Keratinocyte (primary cell): ENCODE data around the gene LRRC8D. TPM values are rescaled to one million over a fixed set of nuclear protein-coding genes. Genes with fewer than 3 reads are reported as not detected.

Experiments used
- DNase-seq: peaks from one replicate; pipeline ENCODE4 v3.0.0-alpha.2; 2011; ENCODE audit warnings: low read depth, missing footprints, low spot score
- FAIRE-seq: peaks from 2 replicates; lab custom pipeline; 2011; peaks lifted over from hg19 to GRCh38; lab: Jason Lieb, UNC
- H2AFZ ChIP-seq: 2 replicates; pipeline ENCODE4 v1.6.0; 2012; ENCODE audit warnings: low read length, control low read depth, inconsistent platforms; ENCODE audit not compliant: control insufficient read depth
- H3K27ac ChIP-seq: 2 replicates; pipeline ENCODE4 v1.5.1; 2011; ENCODE audit warnings: low read length; ENCODE audit not compliant: control insufficient read depth, insufficient read depth
- H3K27me3 ChIP-seq: 3 replicates; pipeline ENCODE4 v1.6.0; 2011; ENCODE audit warnings: low read length; ENCODE audit not compliant: control insufficient read depth, insufficient read depth; ENCODE audit errors: extremely low read depth
- H3K36me3 ChIP-seq, 2 experiments: 2 replicates in 1 of 2; 3 replicates in 1 of 2; pipeline ENCODE4 v1.5.1; 2011; ENCODE audit warnings: low read length in 2 of 2, mild to moderate bottlenecking in 1 of 2; ENCODE audit not compliant: control insufficient read depth in 2 of 2, insufficient read depth in 2 of 2; ENCODE audit errors: extremely low read depth in 1 of 2
- H3K4me1 ChIP-seq: 3 replicates; pipeline ENCODE4 v1.5.1; 2011; ENCODE audit warnings: low read length; ENCODE audit not compliant: control insufficient read depth, insufficient read depth; ENCODE audit errors: extremely low read depth
- H3K4me2 ChIP-seq: 3 replicates; pipeline ENCODE4 v1.6.0; 2011; ENCODE audit warnings: low read depth, low read length; ENCODE audit not compliant: control insufficient read depth, insufficient read depth; ENCODE audit errors: extremely low read depth
- H3K4me3 ChIP-seq, 3 experiments: fragments of 200-600 bp in 1 of 3; sonication (generic) in 1 of 3; 2 replicates in 2 of 3; 3 replicates in 1 of 3; pipeline ENCODE4 v1.5.1; 2011 to 2016; ENCODE audit warnings: low read length in 3 of 3, mild to moderate bottlenecking in 3 of 3, control low read depth in 2 of 3, inconsistent platforms in 1 of 3, low read depth in 1 of 3, mixed read lengths in 1 of 3, mixed run types in 1 of 3, moderate library complexity in 1 of 3; ENCODE audit not compliant: control insufficient read depth in 2 of 3, insufficient read depth in 2 of 3; ENCODE audit errors: extremely low read depth in 1 of 3
- H3K79me2 ChIP-seq: 2 replicates; pipeline ENCODE4 v1.6.0; 2012; ENCODE audit warnings: low read length; ENCODE audit not compliant: control insufficient read depth, insufficient read depth
- H3K9ac ChIP-seq: 3 replicates; pipeline ENCODE4 v1.6.0; 2011; ENCODE audit warnings: low read length; ENCODE audit not compliant: control insufficient read depth, insufficient read depth; ENCODE audit errors: extremely low read depth
- H3K9me1 ChIP-seq: 3 replicates; pipeline ENCODE4 v1.6.0; 2011; ENCODE audit warnings: low read length; ENCODE audit not compliant: control insufficient read depth, insufficient read depth; ENCODE audit errors: extremely low read depth
- H3K9me3 ChIP-seq: 2 replicates; pipeline ENCODE4 v1.5.1; 2012; ENCODE audit warnings: low read depth, low read length; ENCODE audit not compliant: control insufficient read depth
- H4K20me1 ChIP-seq: 3 replicates; pipeline ENCODE4 v1.6.0; 2011; ENCODE audit warnings: low read length; ENCODE audit not compliant: control insufficient read depth, insufficient read depth; ENCODE audit errors: extremely low read depth
- EZH2 ChIP-seq: IDR thresholded peaks from one replicate; pipeline ENCODE4 v1.6.1; 2012; ENCODE audit warnings: inconsistent platforms, mild to moderate bottlenecking, low read length, moderate library complexity
- dilution Hi-C: fragments of 300-500 bp; cut with MboI; formaldehyde crosslinking; loops from one replicate; pipeline ENCODE4 v1.7.0; 2020; ENCODE audit warnings: low sequenced_read_pairs; ENCODE audit not compliant: extremely low pct_ligation_motif_present
- polyA plus RNA-seq, 5 experiments: library from polyadenylated mRNA; depleted of rRNA in 3 of 5; stranded (reverse) in 3 of 5; stranded (forward) in 1 of 5; unstranded in 1 of 5; fragments of >200 nt; gene quantifications; 1 replicate in 1 of 5; 2 replicates in 3 of 5; 3 replicates in 1 of 5; pipeline versions ENCODE4 v1.2.1 to v1.2.3, GENCODE V29; 2011 to 2012; ENCODE audit warnings: missing spikeins in 2 of 5, low read depth in 1 of 5, low replicate concordance in 1 of 5
- TF ChIP-seq, protein P1 (sequence below), 3 experiments: IDR thresholded peaks in 1 of 3; conservative IDR thresholded peaks in 1 of 3; optimal IDR thresholded peaks in 1 of 3; 2 replicates in 2 of 3; 3 replicates in 1 of 3; pipeline versions ENCODE3 to v1.5.1; 2011; ENCODE audit warnings: low read length in 3 of 3, mild to moderate bottlenecking in 3 of 3, moderate library complexity in 2 of 3, control low read depth in 1 of 3, inconsistent platforms in 1 of 3; ENCODE audit not compliant: insufficient read depth in 2 of 3; ENCODE audit errors: extremely low read depth in 1 of 3

Gene LRRC8D
- polyA plus RNA-seq, 1 donor (not counting 4 experiments of a cell fraction or from before 2014, with no cell fraction given): 54.7 TPM

DNA sequence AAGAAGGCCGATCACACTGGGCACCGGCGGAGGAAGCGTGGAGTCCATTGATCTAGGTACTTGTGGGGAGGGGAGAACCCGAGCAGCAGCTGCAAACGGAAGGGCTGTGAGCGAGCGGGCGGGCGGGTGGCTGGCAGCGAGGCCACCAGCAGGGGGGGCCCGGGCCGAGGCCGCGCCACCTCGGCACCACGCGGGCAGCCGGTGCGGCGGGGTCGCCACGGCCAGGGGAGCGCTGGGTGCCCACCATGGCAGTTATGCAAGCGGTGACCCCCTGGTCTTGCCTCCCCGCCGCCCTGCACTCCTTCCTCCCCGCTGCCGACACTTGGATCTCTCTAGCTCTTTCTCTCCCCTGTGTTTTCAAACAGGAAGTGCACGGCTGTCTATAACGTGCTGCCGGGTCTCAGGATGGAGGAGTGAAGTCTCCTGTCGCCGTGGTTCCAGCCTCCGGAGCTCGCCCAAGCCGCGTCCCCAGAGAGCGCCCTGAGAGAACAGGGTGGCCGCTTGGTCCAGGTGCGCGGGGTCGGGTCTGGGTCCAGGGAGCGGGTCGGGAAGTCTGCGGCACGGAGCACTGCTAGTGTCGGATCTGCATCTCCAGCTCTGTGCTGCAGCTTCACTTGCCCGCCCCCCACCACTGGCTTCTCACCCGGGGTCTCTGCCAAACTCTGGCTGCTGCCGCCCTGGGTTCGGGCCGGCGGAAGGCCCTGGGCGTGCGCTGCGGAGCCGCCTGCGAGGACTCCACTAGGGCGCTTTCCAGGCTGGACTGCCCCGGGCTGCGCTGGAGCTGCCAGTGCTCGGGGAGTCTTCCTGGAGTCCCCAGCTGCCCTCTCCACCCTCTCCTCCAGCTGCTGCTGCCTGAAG is 22.7 kb downstream of the LRRC8D start:
- no peak for FAIRE-seq
- DNase-seq: no peak
- peaks cover 29% of the 10 kb centered on the region for H3K79me2 ChIP-seq
- peak overlapping the region; percentile 61 to 80 (median 71) for H3K4me3 ChIP-seq
- H3K4me2 ChIP-seq: peak overlapping the region; percentile 100
- H3K9me3 ChIP-seq: no peaks in the 10 kb centered on the region
- peak overlapping the region; percentile 66 for H3K27ac ChIP-seq
- peak overlapping the region; percentile 87 for H3K9ac ChIP-seq
- no peak for TF ChIP-seq EZH2
- TF ChIP-seq, protein P1, sequence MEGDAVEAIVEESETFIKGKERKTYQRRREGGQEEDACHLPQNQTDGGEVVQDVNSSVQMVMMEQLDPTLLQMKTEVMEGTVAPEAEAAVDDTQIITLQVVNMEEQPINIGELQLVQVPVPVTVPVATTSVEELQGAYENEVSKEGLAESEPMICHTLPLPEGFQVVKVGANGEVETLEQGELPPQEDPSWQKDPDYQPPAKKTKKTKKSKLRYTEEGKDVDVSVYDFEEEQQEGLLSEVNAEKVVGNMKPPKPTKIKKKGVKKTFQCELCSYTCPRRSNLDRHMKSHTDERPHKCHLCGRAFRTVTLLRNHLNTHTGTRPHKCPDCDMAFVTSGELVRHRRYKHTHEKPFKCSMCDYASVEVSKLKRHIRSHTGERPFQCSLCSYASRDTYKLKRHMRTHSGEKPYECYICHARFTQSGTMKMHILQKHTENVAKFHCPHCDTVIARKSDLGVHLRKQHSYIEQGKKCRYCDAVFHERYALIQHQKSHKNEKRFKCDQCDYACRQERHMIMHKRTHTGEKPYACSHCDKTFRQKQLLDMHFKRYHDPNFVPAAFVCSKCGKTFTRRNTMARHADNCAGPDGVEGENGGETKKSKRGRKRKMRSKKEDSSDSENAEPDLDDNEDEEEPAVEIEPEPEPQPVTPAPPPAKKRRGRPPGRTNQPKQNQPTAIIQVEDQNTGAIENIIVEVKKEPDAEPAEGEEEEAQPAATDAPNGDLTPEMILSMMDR (optimal IDR thresholded peaks at IDR 0.05 in 1 of 3, IDR thresholded peaks at IDR 0.05 in 1 of 3, conservative IDR thresholded peaks at IDR 0.05 in 1 of 3; ENCODE audit: extremely low read depth in 1 of 3, insufficient read depth in 2 of 3, low read length in 3 of 3): peak in 2 of 3 experiments; percentile 65 to 81
- dilution Hi-C loops: no loop called here
- no peaks in the 10 kb centered on the region for H3K9me1 ChIP-seq
- H3K36me3 ChIP-seq: peaks cover 0 to 6% of the 10 kb centered on the region in 2 experiments
- no peaks in the 10 kb centered on the region for H4K20me1 ChIP-seq
- peaks cover 31% of the 10 kb centered on the region for H3K4me1 ChIP-seq
- H3K27me3 ChIP-seq: no peaks in the 10 kb centered on the region
- peak overlapping the region; percentile 93 for H2AFZ ChIP-seq

- dilution Hi-C loops: no loop called here
- H3K9me1 ChIP-seq: no peaks in the 10 kb centered on the region
- peak overlapping the region; percentile 61 to 80 (median 71) for H3K4me3 ChIP-seq
- H3K27ac ChIP-seq: peak overlapping the region; percentile 66
- H3K79me2 ChIP-seq: peaks cover 32% of the 10 kb centered on the region
- DNase-seq: no peak
- FAIRE-seq: peak; percentile 78
- H3K4me1 ChIP-seq: peaks cover 31% of the 10 kb centered on the region
- TF ChIP-seq, protein P1 (optimal IDR thresholded peaks at IDR 0.05 in 1 of 3, IDR thresholded peaks at IDR 0.05 in 1 of 3, conservative IDR thresholded peaks at IDR 0.05 in 1 of 3; ENCODE audit: extremely low read depth in 1 of 3, insufficient read depth in 2 of 3, low read length in 3 of 3): no peak
- TF ChIP-seq EZH2: no peak
- peak overlapping the region; percentile 100 for H3K4me2 ChIP-seq
- peak overlapping the region; percentile 87 for H3K9ac ChIP-seq
- H2AFZ ChIP-seq: peak overlapping the region; percentile 93
- H3K36me3 ChIP-seq: peaks cover 1 to 6% of the 10 kb centered on the region in 2 experiments
- H4K20me1 ChIP-seq: no peaks in the 10 kb centered on the region
- H3K27me3 ChIP-seq: no peaks in the 10 kb centered on the region
- no peaks in the 10 kb centered on the region for H3K9me3 ChIP-seq
Measured at GRCh38 chr1:89844241-89844807, 23.5 kb downstream of the LRRC8D start.
